HG03354 (cell line): ENCODE results near the gene PPP1R13B.
"Not testable (repeated sequence)": the region's sequence is repeated elsewhere in the genome, so short reads cannot be mapped to it uniquely, and the experiment has no call there.

Experiments used
- ATAC-seq: cut with Tn5 transposase; IDR thresholded peaks from one replicate; pipeline ENCODE4 v1.9.1; 2021; ENCODE audit warnings: mild to moderate bottlenecking; ENCODE audit not compliant: unreplicated experiment, poor library complexity, severe bottlenecking

Gene PPP1R13B, protein sequence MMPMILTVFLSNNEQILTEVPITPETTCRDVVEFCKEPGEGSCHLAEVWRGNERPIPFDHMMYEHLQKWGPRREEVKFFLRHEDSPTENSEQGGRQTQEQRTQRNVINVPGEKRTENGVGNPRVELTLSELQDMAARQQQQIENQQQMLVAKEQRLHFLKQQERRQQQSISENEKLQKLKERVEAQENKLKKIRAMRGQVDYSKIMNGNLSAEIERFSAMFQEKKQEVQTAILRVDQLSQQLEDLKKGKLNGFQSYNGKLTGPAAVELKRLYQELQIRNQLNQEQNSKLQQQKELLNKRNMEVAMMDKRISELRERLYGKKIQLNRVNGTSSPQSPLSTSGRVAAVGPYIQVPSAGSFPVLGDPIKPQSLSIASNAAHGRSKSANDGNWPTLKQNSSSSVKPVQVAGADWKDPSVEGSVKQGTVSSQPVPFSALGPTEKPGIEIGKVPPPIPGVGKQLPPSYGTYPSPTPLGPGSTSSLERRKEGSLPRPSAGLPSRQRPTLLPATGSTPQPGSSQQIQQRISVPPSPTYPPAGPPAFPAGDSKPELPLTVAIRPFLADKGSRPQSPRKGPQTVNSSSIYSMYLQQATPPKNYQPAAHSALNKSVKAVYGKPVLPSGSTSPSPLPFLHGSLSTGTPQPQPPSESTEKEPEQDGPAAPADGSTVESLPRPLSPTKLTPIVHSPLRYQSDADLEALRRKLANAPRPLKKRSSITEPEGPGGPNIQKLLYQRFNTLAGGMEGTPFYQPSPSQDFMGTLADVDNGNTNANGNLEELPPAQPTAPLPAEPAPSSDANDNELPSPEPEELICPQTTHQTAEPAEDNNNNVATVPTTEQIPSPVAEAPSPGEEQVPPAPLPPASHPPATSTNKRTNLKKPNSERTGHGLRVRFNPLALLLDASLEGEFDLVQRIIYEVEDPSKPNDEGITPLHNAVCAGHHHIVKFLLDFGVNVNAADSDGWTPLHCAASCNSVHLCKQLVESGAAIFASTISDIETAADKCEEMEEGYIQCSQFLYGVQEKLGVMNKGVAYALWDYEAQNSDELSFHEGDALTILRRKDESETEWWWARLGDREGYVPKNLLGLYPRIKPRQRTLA

DNA sequence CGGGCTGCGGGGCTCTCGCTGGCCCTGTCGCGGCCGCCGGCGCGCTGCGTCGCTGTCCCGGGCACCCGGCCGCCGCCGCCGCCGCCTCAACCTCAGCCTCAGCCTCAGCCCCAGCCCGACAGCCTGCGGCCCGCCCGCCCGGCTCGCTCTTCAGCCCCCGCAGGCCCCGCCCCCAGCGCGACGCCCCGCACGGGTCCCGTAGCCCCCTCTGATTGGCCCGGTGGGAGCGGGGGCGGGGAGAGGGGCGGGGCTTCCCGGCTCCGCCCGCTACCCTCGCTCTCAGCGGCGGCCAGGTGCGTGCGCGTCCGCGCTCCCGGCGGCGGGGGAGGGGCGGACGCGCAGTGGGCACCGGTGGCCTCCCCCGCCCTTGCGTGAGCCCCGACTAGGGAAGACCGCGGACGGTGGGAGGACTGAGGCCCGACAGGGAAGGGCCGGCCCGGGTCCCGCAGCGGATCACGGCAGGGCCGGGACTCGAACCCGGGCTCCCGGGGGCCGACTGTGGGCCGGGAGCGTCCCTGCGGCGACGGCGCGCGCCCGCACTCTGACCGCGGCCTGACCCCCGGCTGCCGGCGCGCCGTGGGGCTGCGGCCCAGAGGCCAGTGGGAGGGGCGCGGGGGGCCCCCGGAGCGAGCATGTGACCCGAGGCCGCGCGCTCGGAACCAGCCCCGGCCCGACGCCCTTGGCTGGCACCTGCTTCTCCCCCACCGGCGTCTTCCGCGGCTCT, at the start of gene PPP1R13B:
PPP1R13B (minus strand) TSS at position 125 of the 724 bp plus-strand sequence. CDS start 268 bp downstream, outside the sequence.
- ATAC-seq = peak; percentile 84

DNA sequence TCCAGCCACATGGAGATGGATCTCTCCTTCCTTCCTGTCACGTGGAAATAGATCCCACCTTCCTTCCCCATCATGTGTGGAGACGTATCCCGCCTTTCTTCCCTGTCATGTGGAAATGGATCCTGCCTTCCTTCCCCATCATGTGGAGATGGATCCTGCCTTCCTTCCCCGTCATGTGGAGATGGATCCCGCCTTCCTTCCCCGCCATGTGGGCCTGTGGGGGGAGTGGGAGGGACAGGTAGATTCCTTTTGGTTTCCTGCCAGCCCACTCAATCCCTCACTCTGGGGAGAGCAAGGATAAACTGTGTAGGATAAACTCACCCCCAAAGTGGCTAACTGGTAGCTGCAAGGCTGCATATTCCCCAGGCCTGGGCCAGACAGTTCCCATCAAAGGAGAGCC, 49.2 kb upstream of the PPP1R13B start:
- no peak for ATAC-seq

- ATAC-seq = no peak
These were observed 47.3 kb upstream of the PPP1R13B start for GRCh38 chr14:103894723-103895059.

GRCh38 chr14:103894034-103894722, 46.8 kb upstream of the PPP1R13B start:
- ATAC-seq = no peak

DNA sequence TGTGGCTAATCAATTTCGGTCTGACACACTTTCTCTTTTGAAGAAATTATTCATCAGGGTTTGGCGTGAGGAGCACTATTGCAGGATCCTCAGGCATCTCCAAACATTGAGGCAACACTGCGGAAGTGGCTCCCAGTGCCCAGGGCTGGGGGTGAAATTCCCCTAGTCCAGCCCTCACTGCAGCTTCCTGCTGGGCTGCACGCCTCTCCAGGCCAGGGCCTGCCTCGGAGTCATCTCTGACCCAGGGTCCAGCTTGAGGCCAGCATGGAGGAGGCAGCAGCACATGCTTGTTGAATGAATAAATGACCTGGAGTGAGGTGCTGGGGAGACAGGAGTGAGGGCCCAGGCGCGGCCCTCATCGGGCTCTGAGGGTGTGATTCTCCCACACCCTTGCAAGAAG, 44.9 kb upstream of the PPP1R13B start:
- ATAC-seq = no peak

DNA sequence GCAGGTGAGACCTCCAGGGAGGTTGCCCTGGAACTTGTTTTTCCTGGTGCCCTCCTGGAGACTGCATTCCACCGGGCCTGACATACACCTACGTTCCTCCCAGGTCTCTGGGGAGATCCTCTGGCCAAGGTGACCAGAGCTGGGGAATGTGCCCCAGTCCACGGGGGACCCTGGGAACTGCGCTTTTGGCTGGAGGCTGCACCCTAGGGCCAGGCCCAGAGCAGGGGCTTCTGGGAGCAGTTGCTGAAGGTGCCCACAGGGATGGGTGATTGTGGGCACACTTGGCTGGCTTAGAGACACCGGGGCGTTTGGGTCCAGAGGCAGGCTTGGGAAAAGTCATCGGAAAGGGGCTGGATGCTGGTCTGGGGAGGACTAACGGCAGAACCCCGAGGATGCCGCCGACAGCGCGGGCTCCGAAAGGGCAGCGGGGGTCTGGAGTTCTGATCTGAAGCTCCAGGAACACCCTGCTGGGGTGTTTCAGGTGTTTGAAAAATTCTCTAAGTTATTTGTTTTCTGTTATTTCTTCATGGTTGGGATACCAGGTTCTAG, 44.4 kb upstream of the PPP1R13B start:
- no peak for ATAC-seq

- no peak for ATAC-seq
These were observed 43.7 kb upstream of the PPP1R13B start for GRCh38 chr14:103890821-103891666.

GRCh38 chr14:103890052-103890371, 42.6 kb upstream of the PPP1R13B start:
- no peak for ATAC-seq

DNA sequence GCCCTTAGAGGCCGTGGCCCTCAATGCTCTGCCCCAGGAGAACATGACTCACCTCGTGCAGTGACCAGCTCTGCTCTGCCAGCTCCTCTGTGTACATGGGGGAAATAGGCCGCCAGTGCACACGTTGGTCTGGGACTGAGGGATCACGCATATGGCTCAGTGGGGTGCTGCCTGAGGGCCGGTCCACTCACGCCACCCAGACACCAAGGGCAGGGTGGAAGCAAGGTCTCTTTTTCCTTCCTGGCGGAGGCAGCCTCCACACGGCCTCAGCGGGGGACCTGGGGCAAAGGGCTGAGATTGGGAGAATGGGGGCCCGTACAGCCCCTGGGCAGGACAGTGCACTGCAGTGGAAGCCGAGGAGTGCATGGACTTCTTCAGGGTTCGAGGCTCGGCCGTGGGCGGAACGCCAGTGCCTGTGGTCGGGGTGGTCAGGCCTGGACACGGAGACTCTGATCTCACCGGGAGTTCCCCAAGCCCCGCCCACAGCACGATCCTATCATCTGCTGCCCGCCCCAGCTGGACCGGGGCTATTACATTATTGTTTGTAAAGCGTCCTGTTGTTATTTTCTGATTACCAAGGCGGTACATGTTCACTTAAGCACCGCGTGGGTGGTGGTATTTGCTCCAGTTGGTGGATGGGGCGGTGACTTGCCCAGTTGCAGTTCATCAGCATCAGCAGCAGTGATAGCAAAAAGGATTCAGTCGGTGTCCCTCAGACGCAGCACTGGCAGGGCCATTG, 42.1 kb upstream of the PPP1R13B start:
- no peak for ATAC-seq

DNA sequence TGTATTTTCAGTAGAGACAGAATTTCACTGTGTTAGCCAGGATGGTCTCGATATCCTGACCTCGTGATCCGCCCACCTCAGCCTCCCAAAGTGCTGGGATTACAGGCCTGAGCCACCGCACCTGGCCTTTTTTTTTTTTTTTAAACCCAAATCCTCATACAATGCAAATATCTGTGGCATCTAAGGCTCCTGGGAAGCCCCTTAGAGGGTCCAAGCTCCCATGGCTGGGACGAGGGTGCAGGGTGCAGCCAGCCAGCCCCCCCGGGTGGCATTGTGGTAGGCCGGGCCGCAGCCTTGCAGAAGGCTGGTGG, 41.6 kb upstream of the PPP1R13B start:
- not testable (repeated sequence) for ATAC-seq

- ATAC-seq = no peak
These were observed 40.3 kb upstream of the PPP1R13B start for GRCh38 chr14:103887557-103888115.

DNA sequence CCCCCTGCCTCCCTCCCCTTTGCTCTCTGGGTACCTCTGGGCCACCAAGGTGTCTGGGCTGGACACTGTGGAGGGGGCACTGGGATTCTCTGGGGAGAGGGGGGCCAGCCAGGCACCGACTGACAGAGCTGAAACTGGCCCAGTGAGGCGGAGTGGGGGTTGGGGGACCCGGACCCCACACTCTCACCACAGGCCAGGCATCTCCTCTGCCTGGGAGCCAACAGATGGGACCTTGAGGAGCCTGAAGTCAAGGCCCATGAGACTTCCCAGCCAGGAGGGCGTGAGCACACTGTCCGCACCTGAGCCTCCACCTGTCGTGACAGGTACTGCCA, 39.8 kb upstream of the PPP1R13B start:
- ATAC-seq = no peak

GRCh38 chr14:103886304-103887169, 39.2 kb upstream of the PPP1R13B start:
- ATAC-seq = no peak

GRCh38 chr14:103885509-103885932, 38.1 kb upstream of the PPP1R13B start:
- ATAC-seq = no peak

DNA sequence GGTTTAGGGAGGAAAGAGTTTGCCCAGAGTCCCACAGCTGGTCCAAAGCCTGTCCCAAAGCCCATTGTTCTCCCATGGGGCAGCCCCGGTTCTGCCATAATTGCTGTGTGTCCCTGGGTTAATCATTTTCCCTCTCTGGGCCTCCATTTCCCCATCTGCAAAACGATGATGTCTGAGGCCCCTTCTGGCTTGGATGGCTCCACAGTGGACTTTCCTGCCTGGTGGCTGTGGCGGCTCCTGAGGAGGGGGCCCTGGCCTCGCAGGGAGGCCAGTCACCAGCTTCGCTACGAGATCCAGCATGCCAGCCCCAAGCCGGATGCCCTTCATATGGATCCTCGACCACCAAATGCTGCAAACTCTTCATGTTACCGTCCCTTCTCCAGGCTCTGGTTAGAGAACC, 37.5 kb upstream of the PPP1R13B start:
- ATAC-seq = no peak

DNA sequence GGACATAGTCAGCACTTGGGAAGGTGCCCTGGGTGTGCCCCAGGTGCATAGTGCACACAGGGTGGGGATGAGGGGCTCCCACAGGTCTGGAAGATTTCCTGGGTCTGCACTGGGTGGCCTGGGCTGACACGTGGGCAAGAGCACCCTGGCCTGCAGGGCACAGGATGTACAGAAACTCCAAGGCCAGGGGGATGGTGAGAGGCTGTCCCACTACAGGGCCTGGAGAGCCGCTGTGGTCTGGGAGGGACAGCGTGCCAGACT, 35.8 kb upstream of the PPP1R13B start:
- no peak for ATAC-seq
